Adrenal gland (tissue), 12 donors: ENCODE data around the gene PLRG1. TPM values are rescaled to one million over a fixed set of nuclear protein-coding genes. Genes with fewer than 3 reads are reported as not detected.

Experiments
- DNase-seq, 7 donors: peaks; one replicate each; pipeline ENCODE4 v3.0.0-alpha.2; 2019 to 2020
- H3K27ac ChIP-seq, 5 donors: fragments of 200-600 bp; sonication (generic) in 4 of 5; 1 replicate in 3 of 5; 2 replicates in 2 of 5; pipeline versions ENCODE4 v1.5.1 to v1.8.0; 2016 to 2020; ENCODE audit warnings: mild to moderate bottlenecking in 1 of 5
- H3K27me3 ChIP-seq: fragments of 200-600 bp; 2 replicates; pipeline ENCODE4 v1.8.0; 2021
- H3K36me3 ChIP-seq, 2 donors: fragments of 200-600 bp; replicated peaks in 1 of 2; 1 replicate in 1 of 2; 2 replicates in 1 of 2; pipeline versions ENCODE4 v1.5.1 to v1.8.0; 2018 to 2022
- H3K4me1 ChIP-seq, 2 donors: fragments of 200-600 bp; replicated peaks in 1 of 2; 1 replicate in 1 of 2; 2 replicates in 1 of 2; pipeline versions ENCODE4 v1.5.1 to v1.8.0; 2018 to 2021
- H3K4me3 ChIP-seq, 4 donors: fragments of 200-600 bp; sonication (generic) in 3 of 4; one replicate each; pipeline ENCODE4 v1.5.1; 2016 to 2018
- H3K9me3 ChIP-seq, 3 donors: fragments of 200-600 bp; sonication (generic) in 1 of 3; replicated peaks in 1 of 3; 1 replicate in 2 of 3; 2 replicates in 1 of 3; pipeline versions ENCODE4 v1.5.1 to v1.8.0; 2016 to 2021
- POLR2A ChIP-seq, 2 donors: fragments of 450-650 bp; IDR thresholded peaks; one replicate each; pipeline ENCODE4 v1.6.1; 2017; ENCODE audit warnings: antibody characterized with exemption in 2 of 2, mild to moderate bottlenecking in 2 of 2, moderate library complexity in 1 of 2
- WGBS, 4 donors: extraction: QIAGEN DNeasy Blood & Tissue Kit in 2 of 4; methylation state at CpG; one replicate each; pipeline versions ENCODE4 v1.1.5 to v1.1.7; 2013 to 2017; 5-methylcytosine and 5-hydroxymethylcytosine counted together
- intact Hi-C, 2 donors: fragments of 100-400 bp; cut with DNase I; formaldehyde crosslinking; loops; one replicate each; pipeline versions ENCODE4 v1.14.1 to v1.15.0; 2022 to 2023
- polyA plus RNA-seq, 3 donors: library from polyadenylated mRNA; stranded (reverse); fragments of 200-250 nt in 2 of 3; fragments of 350-450 nt in 1 of 3; fragmentation: Illumina TruSeq in 1 of 3; extraction: RNeasy Lipid Tissue Mini Kit (QIAGEN cat#74804) in 1 of 3; gene quantifications; one replicate each; pipeline ENCODE4 v1.2.3, GENCODE V29; 2013 to 2014
- total RNA-seq, 9 donors: library from RNA; depleted of rRNA in 4 of 9; stranded (reverse); fragments of >200 nt in 4 of 9; fragments of 120-200 nt in 1 of 9; fragmentation: NEBNext Ultra II Directional in 1 of 9; extraction: Animal tissue kit (Norgen Biotek cat#: 25700) in 1 of 9; gene quantifications; one replicate each; pipeline versions ENCODE4 v1.1.0 to v1.2.4, GENCODE V29; 2013 to 2023
- TF ChIP-seq, protein P1 (sequence below), 6 experiments: fragments of 450-650 bp in 4 of 6; fragments of 200-600 bp in 2 of 6; sonication (generic) in 1 of 6; IDR thresholded peaks; 1 replicate in 5 of 6; 2 replicates in 1 of 6; pipeline versions ENCODE4 v1.5.1 to v1.8.0; 2016 to 2021; ENCODE audit warnings: antibody characterized with exemption in 6 of 6, mild to moderate bottlenecking in 2 of 6, moderate library complexity in 1 of 6
- donor health status: healthy with polysubstance abuse.
- donor health status: Bipolar disorder and iron deficiency.
- donor health status: DM: yes; HTN: yes; CAD: no.
- donor health status: DM: no; HTN: no; CAD: no.
- donor health status: DM: no; HTN: no; CAD: no.
- donor health status: DM: yes; HTN: yes; CAD: no.

The PLRG1 gene
- total and polyA plus RNA-seq, 12 donors = 37.2 to 71.4 (median 54.3) TPM

DNA sequence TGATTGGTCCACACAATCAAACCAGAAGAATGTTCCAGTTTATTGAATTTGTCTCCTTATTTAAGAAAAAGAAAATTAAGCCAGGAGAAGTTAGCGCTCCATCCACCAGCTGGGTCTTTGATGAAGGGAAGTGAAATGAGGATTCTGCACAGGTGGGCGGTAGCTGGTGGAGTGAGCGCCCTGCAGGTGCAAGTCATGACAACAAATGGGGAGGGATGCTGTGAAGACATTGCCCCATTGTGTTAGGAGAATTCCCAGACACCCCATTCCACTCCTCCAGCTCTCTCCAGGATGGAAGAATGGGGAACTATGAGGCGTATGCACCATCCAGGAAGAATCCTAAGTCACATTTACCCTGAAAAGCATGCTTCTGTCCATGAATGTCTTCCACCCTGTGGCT is 22.9 kb downstream of the PLRG1 start:
- no peaks in the 10 kb centered on the region for H3K36me3 ChIP-seq
- no peak overlapping the region for H3K27ac ChIP-seq
- no peaks in the 10 kb centered on the region for H3K9me3 ChIP-seq
- intact Hi-C loops = no loop called here
- no peak for DNase-seq
- H3K27me3 ChIP-seq = no peaks in the 10 kb centered on the region
- no peaks in the 10 kb centered on the region for H3K4me1 ChIP-seq
- WGBS, 4 donors = 85 to 90% (median 89%) methylated on average over 4 of the region's 4 CpGs
- no peak overlapping the region for H3K4me3 ChIP-seq
- TF ChIP-seq, protein P1, sequence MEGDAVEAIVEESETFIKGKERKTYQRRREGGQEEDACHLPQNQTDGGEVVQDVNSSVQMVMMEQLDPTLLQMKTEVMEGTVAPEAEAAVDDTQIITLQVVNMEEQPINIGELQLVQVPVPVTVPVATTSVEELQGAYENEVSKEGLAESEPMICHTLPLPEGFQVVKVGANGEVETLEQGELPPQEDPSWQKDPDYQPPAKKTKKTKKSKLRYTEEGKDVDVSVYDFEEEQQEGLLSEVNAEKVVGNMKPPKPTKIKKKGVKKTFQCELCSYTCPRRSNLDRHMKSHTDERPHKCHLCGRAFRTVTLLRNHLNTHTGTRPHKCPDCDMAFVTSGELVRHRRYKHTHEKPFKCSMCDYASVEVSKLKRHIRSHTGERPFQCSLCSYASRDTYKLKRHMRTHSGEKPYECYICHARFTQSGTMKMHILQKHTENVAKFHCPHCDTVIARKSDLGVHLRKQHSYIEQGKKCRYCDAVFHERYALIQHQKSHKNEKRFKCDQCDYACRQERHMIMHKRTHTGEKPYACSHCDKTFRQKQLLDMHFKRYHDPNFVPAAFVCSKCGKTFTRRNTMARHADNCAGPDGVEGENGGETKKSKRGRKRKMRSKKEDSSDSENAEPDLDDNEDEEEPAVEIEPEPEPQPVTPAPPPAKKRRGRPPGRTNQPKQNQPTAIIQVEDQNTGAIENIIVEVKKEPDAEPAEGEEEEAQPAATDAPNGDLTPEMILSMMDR (IDR thresholded peaks at IDR 0.05) = no peak
- TF ChIP-seq POLR2A (IDR thresholded peaks at IDR 0.05) = no peak

DNA sequence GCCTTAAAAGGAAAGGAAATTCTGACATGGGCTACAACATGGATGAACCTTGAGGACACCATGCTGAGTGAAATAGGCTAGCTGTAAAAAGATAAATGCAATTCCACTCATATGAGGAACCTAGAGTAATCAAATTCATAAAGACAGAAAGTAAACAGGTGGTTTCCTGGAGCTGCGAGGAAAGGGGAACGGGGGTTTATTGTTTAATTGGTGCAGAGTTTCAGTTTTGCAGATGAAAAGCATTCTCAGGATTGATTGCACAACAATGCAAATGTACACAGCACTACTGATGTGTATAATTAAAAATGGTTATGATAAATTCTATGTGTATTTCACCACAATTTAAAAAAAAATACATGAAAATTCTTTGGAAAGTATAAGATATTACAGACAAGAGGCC is 24.0 kb downstream of the PLRG1 start:
- H3K4me1 ChIP-seq = no peaks in the 10 kb centered on the region
- DNase-seq = no peak
- no peak overlapping the region for H3K4me3 ChIP-seq
- H3K27me3 ChIP-seq = no peaks in the 10 kb centered on the region
- 55 to 71% (median 58%) methylated on average over 2 of the region's 2 CpGs for WGBS, 4 donors
- no peak for TF ChIP-seq POLR2A (IDR thresholded peaks at IDR 0.05)
- TF ChIP-seq, protein P1 (IDR thresholded peaks at IDR 0.05) = no peak
- H3K27ac ChIP-seq = no peak overlapping the region
- no peaks in the 10 kb centered on the region for H3K9me3 ChIP-seq
- intact Hi-C loops = no loop called here
- no peaks in the 10 kb centered on the region for H3K36me3 ChIP-seq

DNA sequence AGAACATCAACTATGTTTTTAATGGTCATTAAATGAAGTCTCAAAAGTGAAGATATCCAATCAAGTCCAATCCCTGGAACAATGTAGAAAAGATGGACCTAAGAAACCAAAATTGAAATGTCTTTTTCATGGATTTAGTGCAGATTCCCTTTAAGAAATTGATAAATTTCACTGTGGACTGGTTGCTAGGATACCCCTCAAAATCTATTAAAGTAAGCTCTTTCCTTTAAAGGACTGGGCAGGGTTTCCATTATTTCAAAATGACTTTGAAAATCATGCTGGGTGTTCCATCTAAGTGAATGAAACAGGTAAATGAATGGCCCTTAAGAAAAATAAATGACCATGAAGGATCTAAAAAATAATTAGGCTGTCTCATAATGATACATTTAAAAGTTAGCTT is 28.6 kb downstream of the PLRG1 start:
- DNase-seq = no peak
- intact Hi-C loops = no loop called here
- TF ChIP-seq POLR2A (IDR thresholded peaks at IDR 0.05) = no peak
- TF ChIP-seq, protein P1 (IDR thresholded peaks at IDR 0.05) = no peak
- no peaks in the 10 kb centered on the region for H3K36me3 ChIP-seq
- no peaks in the 10 kb centered on the region for H3K27me3 ChIP-seq
- no peaks in the 10 kb centered on the region for H3K9me3 ChIP-seq
- H3K4me1 ChIP-seq = no peaks in the 10 kb centered on the region
- H3K4me3 ChIP-seq = no peak overlapping the region
- H3K27ac ChIP-seq = no peak overlapping the region

DNA sequence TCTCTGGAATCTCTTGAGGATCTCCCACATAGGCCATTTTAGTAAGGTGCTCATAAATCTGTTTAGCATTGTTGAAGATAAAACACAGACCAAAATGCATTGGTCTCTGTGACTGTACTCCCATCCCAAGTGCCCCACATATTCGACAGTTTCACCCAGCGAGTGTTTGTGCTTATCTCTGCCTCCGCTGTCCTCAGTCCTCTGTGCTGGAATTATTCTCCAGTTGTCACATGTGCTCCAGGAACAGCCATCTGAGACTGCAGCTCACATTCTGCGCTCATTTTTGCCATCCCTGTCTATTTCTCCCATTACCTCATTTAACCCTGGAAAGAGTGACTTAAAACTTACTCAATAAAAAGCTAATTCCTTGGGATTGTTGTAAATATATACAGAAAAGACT is 31.0 kb downstream of the PLRG1 start:
- H3K36me3 ChIP-seq = no peaks in the 10 kb centered on the region
- WGBS, 4 donors = 59 to 67% (median 59%) methylated on average over 4 of the region's 4 CpGs
- intact Hi-C loops = loop anchor here in 1 of 2 donors (10.0 kb wide), 1 partner anchor 124 kb away; no protein-coding TSS in a partner anchor
- H3K9me3 ChIP-seq = no peaks in the 10 kb centered on the region
- no peak for TF ChIP-seq POLR2A (IDR thresholded peaks at IDR 0.05)
- TF ChIP-seq, protein P1 (IDR thresholded peaks at IDR 0.05) = no peak
- H3K4me1 ChIP-seq = no peaks in the 10 kb centered on the region
- DNase-seq = no peak
- H3K4me3 ChIP-seq = no peak overlapping the region
- H3K27me3 ChIP-seq = no peaks in the 10 kb centered on the region
- no peak overlapping the region for H3K27ac ChIP-seq
